Common myeloid progenitor, CD34-positive (primary cell): ENCODE measurements around the gene TXN2.

Experiments
- CTCF ChIA-PET: fragments of 350-600 bp; sonication (Branson Sonifier 250); formaldehyde crosslinking; loops from one replicate; lab custom pipeline; 2021; ENCODE audit warnings: antibody characterized with exemption; lab: Charles Lee
- POLR2A ChIA-PET: fragments of 350-600 bp; sonication (Branson Sonifier 250); formaldehyde crosslinking; loops from one replicate; lab custom pipeline; 2021; ENCODE audit warnings: antibody characterized with exemption; lab: Charles Lee
- DNase-seq, 3 donors: peaks; one replicate each; pipeline versions ENCODE4 v3.0.0 to v3.0.0-alpha.2; 2013
- H3K27ac ChIP-seq, 2 experiments: 1 replicate in 1 of 2; 2 replicates in 1 of 2; pipeline ENCODE4 v1.7.0; 2013; ENCODE audit warnings: inconsistent platforms in 2 of 2, low read length in 2 of 2, mild to moderate bottlenecking in 2 of 2, low read depth in 1 of 2, moderate library complexity in 1 of 2; ENCODE audit not compliant: severe bottlenecking in 2 of 2, insufficient read depth in 1 of 2, poor library complexity in 1 of 2
- H3K27me3 ChIP-seq, 5 experiments: replicated peaks in 2 of 5; 1 replicate in 3 of 5; 2 replicates in 2 of 5; pipeline versions ENCODE4 v1.6.1 to v1.7.0; 2013; ENCODE audit warnings: low read length in 4 of 5, mild to moderate bottlenecking in 2 of 5, moderate library complexity in 2 of 5, inconsistent platforms in 1 of 5; ENCODE audit not compliant: insufficient read depth in 5 of 5, control insufficient read depth in 4 of 5
- H3K36me3 ChIP-seq, 4 experiments: 1 replicate in 2 of 4; 2 replicates in 2 of 4; pipeline versions ENCODE4 v1.6.1 to v1.7.0; 2013; ENCODE audit warnings: low read length in 3 of 4, control low read depth in 1 of 4, mild to moderate bottlenecking in 1 of 4; ENCODE audit not compliant: control insufficient read depth in 4 of 4, insufficient read depth in 4 of 4
- H3K4me1 ChIP-seq, 4 experiments: 1 replicate in 3 of 4; 2 replicates in 1 of 4; pipeline versions ENCODE4 v1.6.1 to v1.7.1; 2013; ENCODE audit warnings: low read length in 3 of 4, mild to moderate bottlenecking in 3 of 4, control low read depth in 1 of 4, inconsistent platforms in 1 of 4, moderate library complexity in 1 of 4; ENCODE audit not compliant: control insufficient read depth in 4 of 4, insufficient read depth in 4 of 4; ENCODE audit errors: control extremely low read depth in 1 of 4
- H3K4me3 ChIP-seq, 7 experiments: 1 replicate in 4 of 7; 2 replicates in 3 of 7; pipeline versions ENCODE4 v1.5.1 to v1.7.0; 2013; ENCODE audit warnings: mild to moderate bottlenecking in 7 of 7, low read length in 6 of 7, moderate library complexity in 6 of 7, inconsistent platforms in 2 of 7, low read depth in 2 of 7, control low read depth in 1 of 7; ENCODE audit not compliant: insufficient read depth in 4 of 7, control insufficient read depth in 1 of 7; ENCODE audit errors: extremely low read depth in 1 of 7
- H3K9me3 ChIP-seq, 5 experiments: 1 replicate in 4 of 5; 2 replicates in 1 of 5; pipeline versions ENCODE4 v1.6.1 to v1.7.1; 2013; ENCODE audit warnings: low read length in 4 of 5, mild to moderate bottlenecking in 2 of 5, inconsistent platforms in 1 of 5, low read depth in 1 of 5, moderate library complexity in 1 of 5; ENCODE audit not compliant: control insufficient read depth in 4 of 5, insufficient read depth in 2 of 5; ENCODE audit errors: control extremely low read depth in 1 of 5
- WGBS: methylation state at CpG from one replicate; pipeline ENCODE4 v1.1.5; 2013; ENCODE audit not compliant: insufficient coverage; 5-methylcytosine and 5-hydroxymethylcytosine counted together

TXN2 gene

GRCh38 chr22:36486619-36487384, 5.4 kb upstream of the TXN2 start:
- no peak overlapping the region for H3K27ac ChIP-seq
- H3K4me3 ChIP-seq: no peak overlapping the region
- H3K9me3 ChIP-seq: peaks cover 0 to 11% (median 0%) of the 10 kb centered on the region in 5 experiments
- H3K36me3 ChIP-seq: peaks cover 2 to 43% (median 17%) of the 10 kb centered on the region in 4 experiments
- CTCF ChIA-PET: interaction anchor here (0.6 to 3.1 kb wide), 17 partner anchors 11 to 439 kb away, joined by 3 to 52 read pairs (median 3); no protein-coding TSS in a partner anchor
- H3K27me3 ChIP-seq: no peaks in the 10 kb centered on the region
- peaks cover 0 to 8% (median 6%) of the 10 kb centered on the region in 4 experiments for H3K4me1 ChIP-seq
- WGBS: 93% methylated on average over 12 of the region's 13 CpGs
- POLR2A ChIA-PET: no interaction called here
- DNase-seq: peak; percentile 54 to 76 (median 67)

GRCh38 chr22:36480941-36481392, 473 bp downstream of the TXN2 start:
- peak overlapping the region; percentile 74 to 99 (median 89) for H3K4me3 ChIP-seq
- H3K36me3 ChIP-seq: peaks cover 3 to 37% (median 29%) of the 10 kb centered on the region in 4 experiments
- ChIA-PET CTCF (interaction anchor here (0.9 to 5.5 kb wide), 4 partner anchors 10 to 180 kb away, joined by 3 to 19 read pairs (median 12); no protein-coding TSS in a partner anchor), POLR2A (interaction anchor here (0.6 to 1.5 kb wide), 5 partner anchors 11 to 275 kb away, joined by 3 to 4 read pairs (median 3); no protein-coding TSS in a partner anchor)
- H3K9me3 ChIP-seq: no peaks in the 10 kb centered on the region
- no peaks in the 10 kb centered on the region for H3K27me3 ChIP-seq
- 13% methylated on average over 5 of the region's 9 CpGs for WGBS
- H3K4me1 ChIP-seq: peaks cover 7 to 19% (median 16%) of the 10 kb centered on the region in 4 experiments
- H3K27ac ChIP-seq: peak overlapping the region; percentile 75 to 90
- DNase-seq: no peak

GRCh38 chr22:36478966-36479365, 2.5 kb downstream of the TXN2 start:
- CTCF ChIA-PET: interaction anchor here (1.1 to 1.5 kb wide), 3 partner anchors 15 to 178 kb away, joined by 3 read pairs; no protein-coding TSS in a partner anchor
- Histone ChIP-seq H3K9me3 (no peaks in the 10 kb centered on the region), H3K4me3 (no peak overlapping the region), H3K36me3 (peaks cover 7 to 55% (median 43%) of the 10 kb centered on the region in 4 experiments), H3K27me3 (no peaks in the 10 kb centered on the region), H3K27ac (peak overlapping the region in 1 of 2 experiments; percentile 43), H3K4me1 (peaks cover 7 to 19% (median 17%) of the 10 kb centered on the region in 4 experiments)
- POLR2A ChIA-PET: no interaction called here
- WGBS: 96% methylated on average over 4 of the region's 4 CpGs
- no peak for DNase-seq

GRCh38 chr22:36475341-36475740, 6.1 kb downstream of the TXN2 start:
- POLR2A ChIA-PET: interaction anchor here (1.4 kb wide), 1 partner anchor 18 kb away, joined by 4 read pairs; no protein-coding TSS in a partner anchor
- 94% methylated on average over 5 of the region's 6 CpGs for WGBS
- no peaks in the 10 kb centered on the region for H3K9me3 ChIP-seq
- H3K27me3 ChIP-seq: no peaks in the 10 kb centered on the region
- CTCF ChIA-PET: interaction anchor here (1.0 to 7.7 kb wide), 7 partner anchors 11 to 189 kb away, joined by 3 to 112 read pairs (median 4); no protein-coding TSS in a partner anchor
- peaks cover 0 to 18% (median 5%) of the 10 kb centered on the region in 4 experiments for H3K4me1 ChIP-seq
- DNase-seq: no peak
- no peak overlapping the region for H3K27ac ChIP-seq
- no peak overlapping the region for H3K4me3 ChIP-seq
- peaks cover 7 to 82% (median 62%) of the 10 kb centered on the region in 4 experiments for H3K36me3 ChIP-seq

GRCh38 chr22:36472689-36473088, 8.8 kb downstream of the TXN2 start:
- 84% methylated on average over 5 of the region's 13 CpGs for WGBS
- H3K27me3 ChIP-seq: no peaks in the 10 kb centered on the region
- peaks cover 7 to 63% (median 48%) of the 10 kb centered on the region in 4 experiments for H3K36me3 ChIP-seq
- ChIA-PET POLR2A (no interaction called here), CTCF (interaction anchor here (0.7 to 7.7 kb wide), 3 partner anchors 15 to 173 kb away, joined by 3 to 112 read pairs (median 4); no protein-coding TSS in a partner anchor)
- no peak for DNase-seq
- H3K4me1 ChIP-seq: peaks cover 3 to 40% (median 27%) of the 10 kb centered on the region in 4 experiments
- H3K4me3 ChIP-seq: no peak overlapping the region
- H3K9me3 ChIP-seq: no peaks in the 10 kb centered on the region
- H3K27ac ChIP-seq: no peak overlapping the region

- CTCF ChIA-PET: interaction anchor here (0.6 to 7.7 kb wide), 31 partner anchors 9 to 302 kb away, joined by 3 to 112 read pairs (median 4); partner anchors contain the start of genes MYH9 and TXN2
- Histone ChIP-seq H3K36me3 (peaks cover 5 to 62% (median 39%) of the 10 kb centered on the region in 4 experiments), H3K4me1 (peaks cover 3 to 53% (median 40%) of the 10 kb centered on the region in 4 experiments)
These were observed 10.1 kb downstream of the TXN2 start for GRCh38 chr22:36471341-36471821.

More at GRCh38 chr22:36471341-36471821, 10.1 kb downstream of the TXN2 start:
- no peak overlapping the region for H3K4me3 ChIP-seq
- POLR2A ChIA-PET: no interaction called here
- no peak overlapping the region for H3K27ac ChIP-seq
- H3K9me3 ChIP-seq: no peaks in the 10 kb centered on the region
- DNase-seq: no peak
- no peaks in the 10 kb centered on the region for H3K27me3 ChIP-seq
- WGBS: 96% methylated on average over 11 of the region's 14 CpGs
